Panc1 (cell line): ENCODE measurements around the gene SPATA31A7. TPM values are rescaled to one million over a fixed set of nuclear protein-coding genes. Genes with fewer than 3 reads are reported as not detected.
A peak's percentile ranks its signal among the peaks of the same experiment; 100 is the strongest.
"Not testable (repeated sequence)": the region's sequence is repeated elsewhere in the genome, so short reads cannot be mapped to it uniquely, and the experiment has no call there.

Experiments
- ATAC-seq: fragments of 200-7000 bp; cut with Tn5 transposase; 2 replicates; pipeline ENCODE4 v1.9.1; 2020; ENCODE audit warnings: mild to moderate bottlenecking, moderate library complexity
- Bru-seq: library from RNA; stranded (reverse); fragments of 400-500 nt; gene quantifications from one replicate; lab custom pipeline; 2021; lab: Mats Ljungman, UMichigan
- BruChase-seq, 2 experiments: library from RNA; stranded (reverse); fragments of 400-500 nt; gene quantifications; one replicate each; lab custom pipeline; 2021; lab: Mats Ljungman, UMichigan
- BruUV-seq: library from RNA; stranded (reverse); fragments of 400-500 nt; replicated peaks from 2 replicates; lab custom pipeline; 2021; lab: Mats Ljungman, UMichigan
- CTCF ChIA-PET: fragments of 300-600 bp; sonication (Branson Sonifier 250); formaldehyde crosslinking; loops from one replicate; lab custom pipeline; 2022; ENCODE audit warnings: antibody characterized with exemption; lab: Charles Lee
- POLR2A ChIA-PET: fragments of 300-600 bp; sonication (Branson Sonifier 250); formaldehyde crosslinking; loops from one replicate; lab custom pipeline; 2022; ENCODE audit warnings: antibody characterized with exemption; lab: Charles Lee
- DNase-seq: peaks from one replicate; pipeline ENCODE4 v3.0.0-alpha.2; 2010; ENCODE audit warnings: low read depth, low spot score
- H3K27ac ChIP-seq: 2 replicates; pipeline ENCODE4 v1.5.1; 2011; ENCODE audit warnings: mild to moderate bottlenecking, low read length, inconsistent platforms
- H3K27me3 ChIP-seq: fragments of 200-500 bp; sonication (Bioruptor generic); 2 replicates; pipeline ENCODE4 v1.6.0; 2014; ENCODE audit warnings: low read length, inconsistent platforms; ENCODE audit not compliant: control insufficient read depth, insufficient read depth
- H3K36me3 ChIP-seq: fragments of 200-500 bp; sonication (Bioruptor generic); 2 replicates; pipeline ENCODE4 v1.5.1; 2014; ENCODE audit warnings: inconsistent platforms, mild to moderate bottlenecking, low read length, moderate library complexity; ENCODE audit not compliant: control insufficient read depth, insufficient read depth
- H3K4me1 ChIP-seq: 2 replicates; pipeline ENCODE4 v1.5.1; 2011; ENCODE audit warnings: inconsistent platforms, mild to moderate bottlenecking, low read length, moderate library complexity; ENCODE audit not compliant: control insufficient read depth, insufficient read depth
- H3K4me3 ChIP-seq, 2 experiments: 2 replicates each; pipeline ENCODE4 v1.5.1; 2011 to 2012; ENCODE audit warnings: low read depth in 2 of 2, low read length in 2 of 2, mild to moderate bottlenecking in 2 of 2, inconsistent platforms in 1 of 2, moderate library complexity in 1 of 2
- H3K9me3 ChIP-seq: fragments of 200-500 bp; sonication (Bioruptor generic); 2 replicates; pipeline ENCODE4 v1.5.1; 2014; ENCODE audit warnings: low read depth, mild to moderate bottlenecking, inconsistent platforms, low read length, moderate library complexity; ENCODE audit not compliant: control insufficient read depth, insufficient read depth
- in situ Hi-C: cut with HindIII; loops from 2 replicates; pipeline ENCODE4 v1.10.0; 2016; ENCODE audit warnings: low sequenced_read_pairs, low pct_unique_long_range_greater_than_20kb
- intact Hi-C: fragments of 100-400 bp; cut with micrococcal nuclease; formaldehyde crosslinking; loops from one replicate; pipeline ENCODE4 v1.10.0; 2022; ENCODE audit not compliant: unreplicated experiment
- long read RNA-seq: library from polyadenylated mRNA; unstranded; transcript quantifications from one replicate; pipeline ENCODE4 v2.0.0, GENCODE V29; 2021; ENCODE audit not compliant: unreplicated experiment
- polyA plus RNA-seq: library from polyadenylated mRNA; unstranded; fragments of >200 nt; gene quantifications from one replicate; pipeline ENCODE4 v1.2.1, GENCODE V29; 2012; ENCODE audit warnings: missing spikeins; ENCODE audit not compliant: insufficient read length
- total RNA-seq: library from RNA; stranded (reverse); gene quantifications from one replicate; pipeline ENCODE4 v1.2.1, GENCODE V29; 2021; ENCODE audit not compliant: unreplicated experiment

The SPATA31A7 gene
- total RNA-seq (not detected), Bru-seq, nascent RNA (not detected), BruChase-seq, experiment 1, labeled RNA remaining after a 2-hour chase (percentile 7 among the genes with signal in this experiment), BruChase-seq, experiment 2, labeled RNA remaining after a 6-hour chase (not detected)
- polyA plus RNA-seq, result not detected
- long read RNA-seq, result 0 reads

DNA sequence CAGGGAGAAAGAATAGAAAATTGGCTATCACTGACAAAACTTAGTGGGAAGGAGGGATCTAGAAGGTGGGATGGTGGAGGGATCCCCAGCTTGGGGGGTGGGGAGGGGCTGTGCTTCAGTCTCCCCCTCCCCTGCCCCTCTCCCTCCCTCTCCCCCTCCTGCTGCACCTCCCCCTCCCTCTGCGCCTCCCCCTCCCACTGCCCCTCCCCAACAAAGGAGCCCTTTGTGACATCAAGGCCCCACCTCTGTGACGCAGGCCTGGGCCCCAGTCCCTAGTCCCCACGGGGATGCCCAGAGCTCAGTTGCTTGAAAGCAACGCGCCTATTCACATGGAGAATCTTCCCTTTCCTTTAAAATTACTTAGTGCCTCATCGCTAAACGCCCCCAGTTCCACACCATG lies at the start of gene SPATA31A7:
SPATA31A7 (plus strand) TSS at position 301 of the 400 bp plus-strand sequence; CDS start at position 330, 29 bp downstream.
- not testable (repeated sequence) for H3K27ac ChIP-seq, BruUV-seq, DNase-seq

DNA sequence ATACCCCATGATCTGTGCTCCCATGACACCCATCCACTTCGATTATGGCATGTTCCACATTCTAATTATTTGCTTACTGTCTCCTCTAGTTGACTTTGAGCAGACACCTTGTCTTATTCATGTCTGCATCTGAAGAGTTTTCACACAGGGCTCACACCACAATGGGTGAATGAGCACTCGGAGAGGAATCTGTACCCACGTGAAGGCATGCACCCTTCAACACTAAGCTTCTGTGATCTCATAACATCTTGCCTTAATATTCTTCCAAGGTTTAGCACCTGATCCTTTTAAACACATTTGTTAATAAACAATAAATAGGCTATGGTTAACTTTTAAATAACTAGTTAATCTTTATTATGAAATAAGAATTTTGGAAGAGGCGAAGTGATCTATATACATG lies 36.6 kb downstream of the SPATA31A7 start:
- H3K4me1 ChIP-seq, in situ Hi-C loops, H3K27me3 ChIP-seq, ATAC-seq, BruUV-seq, DNase-seq, H3K36me3 ChIP-seq, H3K27ac ChIP-seq, H3K4me3 ChIP-seq, H3K9me3 ChIP-seq, CTCF ChIA-PET, POLR2A ChIA-PET, intact Hi-C loops: not testable (repeated sequence)

More for the DNA sequence above, at the start of gene SPATA31A7:
- H3K4me3 ChIP-seq, H3K36me3 ChIP-seq, H3K4me1 ChIP-seq, ATAC-seq, CTCF ChIA-PET, POLR2A ChIA-PET, H3K9me3 ChIP-seq, H3K27me3 ChIP-seq, intact Hi-C loops, in situ Hi-C loops: not testable (repeated sequence)
